Measurements from ENCODE around the gene WDR83.

DNA sequence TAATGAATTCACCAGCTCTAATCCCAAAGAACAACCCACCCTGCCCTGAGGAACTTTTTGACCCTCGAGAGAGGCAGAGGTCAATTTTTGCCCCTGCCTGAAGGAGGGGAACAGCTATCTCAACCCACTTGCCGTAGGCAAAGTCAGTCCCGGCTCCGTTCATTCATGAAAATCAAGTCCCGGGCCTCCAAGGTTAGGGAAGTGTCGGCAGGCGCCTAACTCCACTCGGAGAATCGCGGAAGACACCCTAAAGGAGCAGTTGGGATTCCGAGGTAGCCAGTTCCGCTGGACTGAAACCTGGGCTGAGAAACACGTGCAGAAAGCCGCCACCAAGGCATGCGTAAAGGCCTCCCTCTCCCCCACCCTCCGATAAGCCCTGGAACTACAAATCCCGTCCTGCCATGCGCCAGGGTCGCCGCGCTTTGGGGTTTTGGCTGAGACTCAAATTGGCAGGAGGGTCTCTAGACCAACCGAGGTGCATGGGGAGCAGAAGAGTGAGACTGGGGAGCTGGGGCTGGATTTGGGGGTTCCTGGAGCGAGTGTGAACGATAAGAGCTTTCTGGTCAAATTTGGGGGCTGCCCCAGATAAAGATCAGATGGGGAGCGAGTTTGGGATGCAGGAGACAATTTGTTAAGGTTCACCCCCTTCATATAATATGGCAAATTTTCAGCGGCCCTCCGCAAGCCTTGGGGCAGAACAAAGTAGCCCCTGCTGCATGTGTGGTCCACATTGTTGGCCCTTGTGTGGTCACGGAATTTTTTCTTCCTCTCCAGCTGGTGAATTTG, 57.2 kb downstream of the WDR83 start, which contains the start of gene TNPO2:
- TF ChIP-seq CTCF (IDR thresholded peaks at IDR 0.05) (no peak), POLR2A (IDR thresholded peaks at IDR 0.05; ENCODE audit: low read depth) (no peak), EP300 (IDR thresholded peaks at IDR 0.05) (no peak)
